Left renal cortex interstitium (tissue), 4 donors: ENCODE data around the gene PDE2A. TPM values are rescaled to one million over a fixed set of nuclear protein-coding genes. Genes with fewer than 3 reads are reported as not detected.

Experiments
- DNase-seq, 4 donors: peaks; one replicate each; pipeline ENCODE4 v3.0.0-alpha.2; 2013; ENCODE audit warnings: low read depth in 4 of 4, low spot score in 2 of 4, missing footprints in 1 of 4
- polyA plus RNA-seq, 4 donors: library from polyadenylated mRNA; unstranded; fragments of 120-200 nt; gene quantifications; one replicate each; pipeline ENCODE4 v1.2.1, GENCODE V29; 2013; ENCODE audit not compliant: insufficient read length in 4 of 4

Gene PDE2A
- polyA plus RNA-seq, 4 donors = 12.7 to 16.5 (median 13.4) TPM

DNA sequence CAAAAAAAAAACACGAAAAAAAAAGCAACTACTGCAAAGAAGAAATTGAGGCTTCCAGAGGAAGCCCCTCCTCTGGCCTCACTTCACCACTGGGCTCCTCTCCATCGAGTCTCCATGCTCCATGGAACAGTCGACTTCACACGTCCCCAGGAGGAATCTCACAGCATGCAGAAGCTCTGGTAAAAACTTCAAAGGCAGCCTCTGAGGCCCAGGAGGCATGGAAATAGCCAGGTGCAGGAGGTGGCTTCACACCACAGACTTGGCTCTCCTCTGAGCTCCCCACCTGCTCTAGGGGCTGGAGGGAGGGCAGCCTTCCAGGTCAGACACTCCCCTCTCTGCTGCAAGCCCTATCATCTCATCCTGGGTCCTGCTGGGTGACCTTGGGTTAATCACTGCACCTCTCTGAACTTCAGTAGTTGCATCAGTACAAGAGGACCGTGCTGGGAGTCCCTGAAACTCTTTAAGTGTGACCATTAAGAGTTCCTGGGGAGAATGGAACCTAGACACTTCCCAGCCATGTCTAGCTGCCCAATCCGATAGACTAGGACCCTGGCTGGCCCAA lies 8.2 kb downstream of the PDE2A start:
- DNase-seq = no peak

DNA sequence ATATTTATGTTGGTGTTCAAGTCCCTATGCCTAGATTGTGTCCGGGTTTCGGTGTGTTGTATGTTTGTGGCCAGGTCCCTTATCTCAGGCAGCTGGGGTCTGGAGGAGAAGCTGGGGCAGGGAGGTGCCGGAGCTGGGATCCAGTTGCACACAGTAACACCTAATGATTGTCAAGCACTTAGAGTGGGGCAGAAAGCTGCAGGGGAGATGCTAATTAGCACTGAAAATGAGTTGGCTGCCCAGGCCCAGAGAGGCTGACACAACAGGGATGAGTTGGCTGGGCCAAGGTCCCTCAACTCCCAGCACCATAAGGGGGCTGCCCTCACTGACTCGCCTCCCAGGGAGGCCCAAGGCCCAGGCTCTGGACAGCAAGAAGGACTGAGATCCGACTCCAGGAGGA lies 12.2 kb downstream of the PDE2A start:
- DNase-seq = no peak

DNA sequence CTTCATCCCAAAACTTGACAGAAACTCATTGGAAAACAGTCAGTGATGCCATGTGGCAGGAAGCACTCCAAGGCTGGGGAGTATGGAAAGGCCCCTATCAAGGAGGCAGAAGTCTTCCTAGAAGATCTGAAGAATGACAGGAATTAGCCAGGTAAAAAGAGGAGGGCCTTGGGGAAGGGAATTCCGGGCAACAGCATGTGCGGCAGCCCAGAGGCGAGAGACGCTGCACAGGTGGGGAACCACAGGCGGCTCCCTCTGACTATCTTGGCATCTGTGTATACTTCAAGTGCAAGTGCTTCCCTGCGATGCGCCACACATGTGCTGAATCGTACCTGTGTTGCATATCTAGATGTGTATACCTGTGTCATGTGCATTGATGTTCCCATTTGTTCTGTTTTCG lies 12.7 kb downstream of the PDE2A start:
- DNase-seq = no peak

DNA sequence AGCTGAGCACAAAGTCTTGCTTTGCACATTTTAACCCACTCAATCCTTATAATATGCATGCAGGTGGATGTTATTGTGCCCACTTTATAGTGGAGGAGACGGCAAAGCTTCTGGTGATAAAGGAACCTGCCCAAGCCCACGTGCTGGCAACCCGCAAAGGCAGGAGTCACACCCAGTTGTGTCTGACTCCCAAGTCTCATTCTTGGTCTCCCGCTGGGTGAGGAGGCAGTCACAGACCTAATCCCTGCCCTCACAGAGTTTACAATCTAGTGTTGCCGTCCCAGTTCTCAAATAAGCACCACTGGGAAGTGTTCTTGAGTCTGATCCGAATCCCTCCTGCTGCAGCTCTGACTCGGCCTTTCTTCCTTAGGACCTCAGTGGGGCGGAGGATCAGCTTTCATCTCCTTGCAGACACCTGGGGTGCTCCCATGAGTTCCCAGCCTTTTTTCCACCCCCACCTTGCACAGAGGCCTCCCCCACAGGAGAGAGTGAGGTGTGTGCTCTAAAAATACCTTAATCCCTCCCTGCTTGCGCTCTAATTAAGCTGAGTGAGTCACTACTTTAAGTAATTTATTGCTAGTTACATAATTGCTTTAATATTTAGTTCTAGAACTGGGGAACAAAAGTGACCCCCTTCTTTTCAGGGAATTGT lies 15.1 kb downstream of the PDE2A start:
- DNase-seq = no peak

DNA sequence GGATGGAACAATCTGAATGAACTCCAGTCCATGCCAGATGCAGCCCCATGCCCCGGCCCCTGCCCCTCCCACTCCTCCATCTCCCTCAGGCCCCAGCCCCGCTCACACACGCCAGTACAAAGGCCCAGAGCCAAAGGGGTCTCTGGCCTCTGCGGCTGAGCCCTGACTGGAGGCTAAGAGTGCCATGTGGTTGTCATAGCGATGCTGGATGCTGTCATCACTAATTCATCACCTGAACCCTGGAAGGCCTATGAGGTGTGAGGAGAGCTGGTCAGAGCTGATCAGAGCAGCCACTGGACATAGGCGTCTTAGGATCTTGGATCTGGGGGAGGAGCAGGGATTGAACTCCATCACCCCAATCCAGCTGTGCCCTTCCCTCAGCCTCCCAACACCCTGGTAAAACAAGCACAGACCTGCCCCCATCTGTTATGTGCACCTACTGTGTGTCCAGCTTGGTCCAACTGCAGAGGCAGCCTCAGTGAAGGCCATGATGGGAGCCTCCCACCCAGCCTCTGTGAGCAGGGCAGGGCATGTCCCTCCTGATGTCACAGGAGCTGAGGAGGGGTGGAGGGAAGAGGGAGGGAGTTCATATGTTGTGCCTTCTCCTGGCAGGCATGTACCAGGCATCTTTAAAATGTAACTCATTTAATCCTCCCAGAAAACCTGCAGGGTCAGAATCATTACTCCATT lies 16.7 kb downstream of the PDE2A start:
- DNase-seq = no peak

DNA sequence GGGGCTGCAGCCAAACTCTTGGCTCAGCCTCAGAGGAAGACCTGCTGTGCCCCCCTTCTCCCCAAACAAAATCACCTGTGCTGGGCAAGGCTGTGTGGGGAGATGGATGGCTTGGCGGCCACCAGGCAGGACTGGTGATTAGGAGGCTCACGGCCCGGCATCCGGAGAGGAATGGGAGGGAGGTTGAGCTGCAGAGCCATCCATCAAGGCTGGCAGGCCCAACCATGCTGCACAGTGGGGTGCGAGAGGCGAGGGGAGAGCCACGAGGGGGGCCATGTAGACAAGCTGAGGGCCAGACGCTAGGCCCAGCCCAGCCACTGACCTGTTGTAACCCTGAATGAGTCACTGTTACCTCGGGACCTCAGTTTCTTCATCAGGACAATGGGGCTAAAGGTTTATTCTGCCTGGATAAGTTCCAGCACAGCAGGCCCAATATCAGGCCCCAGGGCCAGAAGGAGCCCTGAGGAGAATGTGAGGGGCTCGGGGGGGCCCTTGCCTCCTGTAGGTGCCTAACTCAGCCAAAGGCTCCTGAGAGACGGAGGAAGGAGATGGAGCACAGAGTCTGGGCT lies 18.2 kb downstream of the PDE2A start:
- no peak for DNase-seq

DNA sequence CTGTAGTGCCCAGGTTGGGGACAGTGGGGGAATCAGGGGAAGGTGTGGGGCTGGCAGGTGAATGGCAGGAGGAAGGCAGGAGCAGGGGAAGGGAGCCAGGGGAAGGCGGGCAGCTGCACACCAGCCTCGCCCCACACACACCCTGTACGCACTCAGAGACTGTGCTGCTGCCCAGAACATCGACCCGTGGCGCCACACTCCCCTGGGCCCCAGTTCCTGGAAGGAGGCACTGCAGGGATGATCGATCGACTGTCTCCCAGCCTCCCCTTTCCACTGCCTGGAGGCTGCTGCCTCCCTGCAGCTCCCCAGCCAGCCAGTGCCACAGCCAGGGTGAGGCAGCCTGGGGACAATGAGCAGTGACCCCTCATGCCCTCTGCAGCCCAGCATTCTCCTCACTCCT lies 19.2 kb downstream of the PDE2A start:
- no peak for DNase-seq

DNA sequence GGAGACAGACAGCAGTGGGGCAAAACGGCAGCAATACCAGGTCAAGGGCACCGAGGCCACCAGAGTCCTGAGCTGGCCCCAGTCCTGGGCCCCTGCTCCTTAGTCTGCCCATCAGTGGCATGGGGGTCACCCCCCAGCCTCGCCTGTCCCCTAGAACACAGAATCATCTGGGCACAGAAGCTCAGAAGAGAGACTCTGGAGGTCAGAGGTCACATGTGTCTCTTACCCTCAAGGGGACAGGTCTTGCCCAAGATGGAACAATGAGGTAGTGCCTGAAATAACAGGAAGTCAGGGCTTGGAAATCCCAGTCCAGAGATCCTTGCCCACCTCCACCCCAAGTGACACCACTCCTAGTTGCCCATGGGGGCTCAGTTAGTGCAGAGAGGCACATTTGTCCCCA lies 20.6 kb downstream of the PDE2A start:
- no peak for DNase-seq

DNA sequence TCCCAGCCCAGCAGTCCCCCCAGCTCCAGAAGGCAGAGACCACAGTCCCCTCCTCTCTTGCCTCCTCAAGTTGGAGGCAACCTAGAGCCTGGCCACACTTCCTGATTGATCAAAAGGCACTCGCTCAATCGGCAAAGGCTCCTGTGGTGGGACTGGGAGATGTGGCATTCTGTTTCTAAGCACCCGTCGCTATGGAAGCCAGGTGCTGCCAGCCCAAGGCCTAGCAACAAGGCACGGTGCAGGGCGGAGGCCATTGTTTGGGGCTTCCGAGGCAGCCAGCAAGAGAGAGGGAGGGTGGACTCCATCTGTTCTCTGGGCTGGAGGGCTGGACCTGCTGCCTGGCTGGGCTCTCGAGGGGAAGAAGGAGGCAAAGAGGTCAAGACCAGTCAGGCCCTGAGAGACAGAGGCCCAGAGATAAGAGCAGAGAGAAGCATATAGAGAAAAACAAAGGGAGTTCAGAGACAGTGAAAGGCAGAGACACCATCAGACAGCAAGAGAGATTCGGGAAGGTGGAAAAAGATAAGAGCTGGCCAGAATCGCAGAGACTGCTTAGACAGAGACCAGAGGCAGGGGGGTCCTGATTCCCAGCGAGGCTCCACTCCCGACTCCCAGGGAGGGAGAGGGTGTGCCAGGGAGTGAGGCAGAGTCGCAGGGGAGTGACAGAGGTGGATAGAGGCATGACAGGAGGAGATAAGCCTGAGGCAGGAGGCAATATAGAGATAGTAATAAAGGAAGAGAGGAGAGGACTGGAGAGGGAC lies 21.2 kb downstream of the PDE2A start:
- no peak for DNase-seq

DNA sequence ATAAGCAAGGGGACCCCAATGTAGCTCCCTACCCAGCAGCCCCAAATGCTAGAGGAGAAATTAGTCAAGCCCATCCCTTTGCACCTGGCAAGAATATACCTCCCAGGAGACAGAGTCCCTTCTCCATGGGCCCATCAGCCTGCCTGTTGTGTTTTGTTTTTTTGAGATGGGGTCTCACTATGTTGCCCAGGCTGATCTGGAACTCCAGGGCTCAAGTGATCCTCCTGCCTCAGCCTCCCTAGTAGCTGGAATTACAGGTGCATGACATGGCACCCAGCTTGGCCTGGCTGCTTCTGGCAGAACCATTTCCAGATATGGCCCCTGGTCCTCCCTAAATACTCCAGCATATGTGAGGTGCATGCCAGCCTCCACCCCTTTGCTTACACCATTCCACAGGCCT lies 22.1 kb downstream of the PDE2A start:
- no peak for DNase-seq

DNA sequence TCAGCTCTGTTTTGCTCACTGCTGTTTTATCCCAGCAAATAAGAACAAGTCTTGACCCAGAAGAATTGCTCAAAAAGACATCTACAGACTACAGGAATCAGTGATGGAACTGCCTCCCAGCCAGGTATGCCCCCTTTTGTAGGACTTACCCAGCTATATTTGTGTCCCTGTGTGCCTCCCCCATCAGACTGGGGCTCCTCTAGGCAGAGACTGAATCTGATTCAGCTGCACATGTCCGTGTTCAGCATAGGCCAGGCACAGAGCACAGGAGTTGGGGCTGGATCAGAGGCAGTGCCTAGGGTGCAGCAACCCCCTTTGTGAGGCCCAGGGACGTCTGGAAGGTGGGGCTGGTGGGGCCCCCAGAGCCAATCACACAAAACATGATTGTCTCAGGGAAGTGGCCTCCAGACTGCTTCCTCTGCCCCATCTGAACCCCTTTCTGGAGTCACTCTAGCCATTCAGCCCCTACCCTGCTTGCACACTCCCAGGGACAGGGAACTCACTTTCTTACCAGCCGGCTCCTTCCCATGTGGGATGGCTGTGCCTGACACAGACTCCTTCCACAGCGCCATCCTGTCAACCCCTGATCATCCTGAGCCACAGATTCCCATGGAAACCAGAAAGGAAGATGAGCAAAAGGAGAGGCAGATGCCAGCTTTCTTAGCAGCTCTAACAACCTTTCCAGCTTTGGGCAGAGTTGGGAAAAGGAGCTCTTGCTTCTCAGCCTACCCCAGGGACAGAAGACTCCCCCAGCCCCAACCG lies 24.8 kb downstream of the PDE2A start:
- no peak for DNase-seq

DNA sequence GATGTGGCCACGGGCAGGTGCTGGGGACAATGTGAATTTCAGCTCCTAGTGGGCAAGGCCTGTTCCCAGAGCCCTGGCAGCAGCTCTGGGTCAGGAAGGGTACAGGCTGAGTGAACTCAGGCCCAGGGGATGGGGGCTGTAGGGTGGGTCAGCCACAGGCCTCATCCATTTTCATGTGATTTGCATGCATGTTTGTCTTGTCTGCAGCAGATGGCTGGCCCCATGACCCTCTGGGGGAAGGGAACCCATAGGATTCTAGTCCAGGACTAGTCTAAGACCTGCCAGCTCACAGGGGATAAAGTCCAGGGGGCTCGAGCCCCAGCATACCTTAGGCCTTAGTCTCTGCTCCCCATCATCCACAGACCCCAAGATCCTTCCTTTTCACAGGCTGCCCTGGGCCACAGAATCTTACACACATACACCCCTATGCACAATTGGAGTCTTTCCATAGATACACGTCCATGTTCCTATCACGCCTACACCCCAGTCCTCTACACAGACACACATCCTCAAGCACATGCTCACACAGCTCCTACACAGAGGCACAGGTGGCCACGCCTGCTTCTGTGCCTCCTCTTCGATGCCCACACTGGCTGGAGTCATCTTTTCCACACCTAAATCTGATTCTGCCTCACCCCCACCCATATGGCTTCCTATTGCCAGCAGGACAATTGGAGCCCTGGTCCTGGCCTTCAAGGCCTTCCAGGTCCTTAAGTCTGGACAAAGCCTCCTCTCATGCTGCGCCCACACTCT lies 25.7 kb downstream of the PDE2A start:
- no peak for DNase-seq

DNA sequence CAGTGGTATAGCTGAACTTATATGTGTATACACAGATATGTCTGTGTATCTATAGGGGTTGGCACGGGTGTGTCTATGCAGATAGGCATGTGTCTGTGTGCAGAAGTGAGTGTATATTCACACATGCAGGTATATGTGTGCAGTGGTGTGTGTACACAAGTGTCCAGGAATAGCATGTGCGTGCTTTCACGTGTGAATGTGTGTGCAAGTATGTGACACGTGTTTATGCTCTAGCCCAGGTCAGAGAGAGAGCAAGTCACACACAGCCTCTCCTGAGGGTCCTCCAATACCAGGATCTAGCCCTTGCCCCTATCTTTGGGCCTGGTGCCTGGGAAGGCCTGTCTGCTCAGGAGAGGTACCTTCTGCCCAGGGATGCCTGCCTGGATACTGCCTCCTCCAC lies 26.3 kb downstream of the PDE2A start:
- DNase-seq = no peak

DNA sequence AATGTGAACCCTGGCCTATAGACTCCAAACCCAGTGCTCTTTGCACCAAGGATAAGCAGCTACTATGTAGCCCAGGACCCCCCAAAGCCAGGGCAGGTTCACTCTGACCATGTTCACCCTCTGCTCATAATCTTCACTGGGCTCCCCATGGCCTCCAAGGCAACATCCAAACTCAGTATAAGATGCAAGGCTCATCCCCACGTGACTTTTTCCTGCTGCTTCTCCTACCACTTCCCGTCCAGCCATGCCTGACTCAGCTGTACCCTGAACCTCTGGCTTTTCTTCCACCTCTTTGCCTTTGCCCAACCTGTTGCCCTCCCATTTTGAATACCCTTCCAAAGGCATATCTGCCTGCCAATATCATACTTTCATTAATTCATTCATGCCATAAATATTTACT lies 27.8 kb downstream of the PDE2A start:
- no peak for DNase-seq

DNA sequence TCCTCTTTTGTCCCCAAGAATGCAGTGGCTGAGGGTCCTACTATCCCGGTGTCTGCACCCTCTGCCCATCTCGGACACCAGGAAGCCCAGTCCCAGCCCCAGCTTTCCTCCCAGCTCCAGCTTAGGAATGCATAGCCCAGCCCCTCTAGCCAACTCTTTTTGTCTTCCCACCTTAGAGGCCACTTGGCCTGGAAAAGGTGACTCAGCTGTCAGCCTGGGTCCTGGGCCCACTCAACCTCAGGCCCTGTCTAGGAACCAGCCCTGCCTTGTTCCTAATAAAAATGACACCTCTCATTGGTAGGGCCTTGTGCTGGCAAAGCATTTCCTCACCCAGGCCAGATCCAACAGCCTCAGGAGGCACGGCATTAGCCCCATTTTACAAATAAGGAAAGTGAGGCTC lies 28.2 kb downstream of the PDE2A start:
- no peak for DNase-seq

DNA sequence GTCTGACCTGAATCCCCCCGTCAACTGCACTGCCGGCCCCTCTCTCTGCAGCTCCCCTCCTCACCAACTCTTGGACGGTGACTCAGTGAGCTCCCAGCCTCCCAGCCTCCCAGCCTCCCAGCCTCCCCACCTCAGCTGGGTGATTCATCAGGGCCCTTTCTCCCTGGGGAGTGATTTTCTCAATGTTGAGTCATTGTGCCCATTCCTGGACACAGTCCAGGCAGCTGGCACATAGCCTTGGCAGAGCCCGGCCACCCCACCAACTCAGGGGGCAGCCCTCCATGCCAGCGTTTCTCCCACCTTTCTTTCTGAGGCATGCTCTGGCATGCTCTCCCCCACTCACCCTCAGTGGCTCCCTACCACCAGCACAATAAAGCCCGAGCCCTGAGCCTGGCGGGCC lies 30.7 kb downstream of the PDE2A start:
- DNase-seq = no peak

DNA sequence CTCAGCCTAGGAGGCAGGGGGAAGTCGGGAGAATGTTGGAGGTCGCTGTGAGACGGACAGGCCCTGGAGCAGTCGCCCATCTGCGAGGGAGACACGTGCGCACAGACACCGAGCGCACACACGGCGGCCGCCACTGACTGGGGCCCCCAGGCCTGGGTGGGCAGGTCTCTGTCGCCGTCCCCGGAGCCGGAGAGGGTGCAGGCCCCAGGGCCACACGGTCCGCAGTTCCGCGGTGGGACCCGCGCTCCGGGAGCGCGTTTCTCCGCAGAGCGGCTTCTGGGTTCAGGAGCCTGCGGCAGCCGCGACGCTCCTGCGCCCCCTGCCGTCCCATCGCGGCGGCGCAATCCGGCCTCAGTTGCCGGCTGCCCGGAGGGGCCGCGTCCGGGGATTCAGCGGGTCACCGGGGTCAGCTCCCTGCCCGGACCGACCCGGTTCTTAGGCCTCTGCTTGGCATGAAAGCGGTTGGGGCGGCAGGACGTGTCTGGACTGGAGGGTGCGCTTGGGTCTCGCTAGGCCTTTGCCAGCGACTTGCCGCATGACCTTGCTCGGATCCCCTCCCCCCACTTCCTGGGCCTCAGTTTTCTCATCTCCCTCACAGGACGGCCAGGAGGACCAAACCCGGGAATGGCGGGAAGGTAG lies 31.2 kb downstream of the PDE2A start:
- DNase-seq = peak in 2 of 4 donors; percentile 32 to 48

DNA sequence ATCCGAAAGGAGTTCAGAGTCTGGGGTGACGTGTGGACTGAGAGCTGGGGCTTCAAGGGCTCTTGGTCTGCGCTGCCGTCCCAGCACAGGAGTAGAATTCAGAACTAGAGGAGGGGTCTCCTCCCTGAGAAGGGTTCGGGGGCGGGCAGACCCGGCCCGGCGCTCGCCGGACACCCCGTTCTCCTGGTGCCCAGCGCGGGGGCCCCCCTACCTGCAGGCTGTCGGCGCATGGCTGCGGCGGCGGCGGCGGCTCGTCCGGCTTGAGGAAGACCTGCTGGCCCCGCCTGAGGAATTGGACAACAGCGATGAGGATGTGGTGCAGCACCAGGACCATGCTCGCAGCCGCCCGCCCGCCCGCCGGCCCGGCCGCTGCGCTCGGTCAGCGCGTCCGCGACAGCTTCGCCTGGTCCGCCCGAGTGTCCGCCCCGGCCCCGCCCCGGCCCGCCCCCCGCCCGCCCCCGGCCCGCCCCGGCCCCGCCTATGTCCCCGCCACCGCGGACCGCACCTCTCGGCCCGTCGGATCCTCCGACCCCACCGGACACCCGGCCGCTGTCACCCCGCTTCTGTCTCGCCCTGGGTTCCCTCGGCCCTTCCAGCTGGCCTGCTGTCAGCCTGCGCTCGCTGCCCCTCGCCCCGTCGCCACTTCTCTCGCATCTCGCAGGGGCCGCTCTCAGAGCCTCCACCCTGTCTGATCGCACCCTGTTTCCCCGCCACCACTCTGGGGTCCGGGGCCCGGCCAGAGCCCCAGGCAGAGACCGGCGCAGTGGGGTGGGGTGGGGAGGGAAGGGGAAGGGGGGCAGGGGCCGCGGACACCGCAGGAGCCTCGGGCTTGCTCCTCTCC lies 32.0 kb downstream of the PDE2A start:
- no peak for DNase-seq
